ENCODE measurements around the gene SOX11.

DNA sequence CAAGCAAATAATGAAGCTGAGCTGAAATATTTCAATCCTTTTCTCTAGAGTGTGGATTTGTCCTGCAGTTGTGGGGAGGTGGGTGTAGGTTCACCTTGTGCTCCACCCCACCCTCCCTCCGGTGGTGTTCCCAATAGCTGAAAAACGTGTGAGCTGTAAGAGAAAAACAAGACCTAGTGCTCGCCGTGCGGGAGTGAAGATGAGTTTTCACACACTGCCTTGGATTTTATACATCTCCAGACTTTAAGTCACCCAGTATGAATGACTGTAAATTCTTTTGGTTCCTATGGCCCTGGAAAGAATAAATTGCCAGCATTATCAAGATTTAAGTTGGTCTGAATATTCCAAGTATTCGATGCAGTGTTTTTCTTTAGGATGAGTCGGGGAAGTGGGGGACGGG, 1.9 kb upstream of the SOX11 start:
- TF ChIP-seq, protein P1, sequence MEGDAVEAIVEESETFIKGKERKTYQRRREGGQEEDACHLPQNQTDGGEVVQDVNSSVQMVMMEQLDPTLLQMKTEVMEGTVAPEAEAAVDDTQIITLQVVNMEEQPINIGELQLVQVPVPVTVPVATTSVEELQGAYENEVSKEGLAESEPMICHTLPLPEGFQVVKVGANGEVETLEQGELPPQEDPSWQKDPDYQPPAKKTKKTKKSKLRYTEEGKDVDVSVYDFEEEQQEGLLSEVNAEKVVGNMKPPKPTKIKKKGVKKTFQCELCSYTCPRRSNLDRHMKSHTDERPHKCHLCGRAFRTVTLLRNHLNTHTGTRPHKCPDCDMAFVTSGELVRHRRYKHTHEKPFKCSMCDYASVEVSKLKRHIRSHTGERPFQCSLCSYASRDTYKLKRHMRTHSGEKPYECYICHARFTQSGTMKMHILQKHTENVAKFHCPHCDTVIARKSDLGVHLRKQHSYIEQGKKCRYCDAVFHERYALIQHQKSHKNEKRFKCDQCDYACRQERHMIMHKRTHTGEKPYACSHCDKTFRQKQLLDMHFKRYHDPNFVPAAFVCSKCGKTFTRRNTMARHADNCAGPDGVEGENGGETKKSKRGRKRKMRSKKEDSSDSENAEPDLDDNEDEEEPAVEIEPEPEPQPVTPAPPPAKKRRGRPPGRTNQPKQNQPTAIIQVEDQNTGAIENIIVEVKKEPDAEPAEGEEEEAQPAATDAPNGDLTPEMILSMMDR (IDR thresholded peaks at IDR 0.05; ENCODE audit: insufficient read depth, low read length), result no peak
- no peak for TF ChIP-seq GABPA (IDR thresholded peaks at IDR 0.05; ENCODE audit: low read depth)
- TF ChIP-seq, protein P2, sequence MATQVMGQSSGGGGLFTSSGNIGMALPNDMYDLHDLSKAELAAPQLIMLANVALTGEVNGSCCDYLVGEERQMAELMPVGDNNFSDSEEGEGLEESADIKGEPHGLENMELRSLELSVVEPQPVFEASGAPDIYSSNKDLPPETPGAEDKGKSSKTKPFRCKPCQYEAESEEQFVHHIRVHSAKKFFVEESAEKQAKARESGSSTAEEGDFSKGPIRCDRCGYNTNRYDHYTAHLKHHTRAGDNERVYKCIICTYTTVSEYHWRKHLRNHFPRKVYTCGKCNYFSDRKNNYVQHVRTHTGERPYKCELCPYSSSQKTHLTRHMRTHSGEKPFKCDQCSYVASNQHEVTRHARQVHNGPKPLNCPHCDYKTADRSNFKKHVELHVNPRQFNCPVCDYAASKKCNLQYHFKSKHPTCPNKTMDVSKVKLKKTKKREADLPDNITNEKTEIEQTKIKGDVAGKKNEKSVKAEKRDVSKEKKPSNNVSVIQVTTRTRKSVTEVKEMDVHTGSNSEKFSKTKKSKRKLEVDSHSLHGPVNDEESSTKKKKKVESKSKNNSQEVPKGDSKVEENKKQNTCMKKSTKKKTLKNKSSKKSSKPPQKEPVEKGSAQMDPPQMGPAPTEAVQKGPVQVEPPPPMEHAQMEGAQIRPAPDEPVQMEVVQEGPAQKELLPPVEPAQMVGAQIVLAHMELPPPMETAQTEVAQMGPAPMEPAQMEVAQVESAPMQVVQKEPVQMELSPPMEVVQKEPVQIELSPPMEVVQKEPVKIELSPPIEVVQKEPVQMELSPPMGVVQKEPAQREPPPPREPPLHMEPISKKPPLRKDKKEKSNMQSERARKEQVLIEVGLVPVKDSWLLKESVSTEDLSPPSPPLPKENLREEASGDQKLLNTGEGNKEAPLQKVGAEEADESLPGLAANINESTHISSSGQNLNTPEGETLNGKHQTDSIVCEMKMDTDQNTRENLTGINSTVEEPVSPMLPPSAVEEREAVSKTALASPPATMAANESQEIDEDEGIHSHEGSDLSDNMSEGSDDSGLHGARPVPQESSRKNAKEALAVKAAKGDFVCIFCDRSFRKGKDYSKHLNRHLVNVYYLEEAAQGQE (IDR thresholded peaks at IDR 0.05; ENCODE audit: insufficient replicate concordance, low read depth), result no peak
- no peak for TF ChIP-seq POLR2AphosphoS5 (IDR thresholded peaks at IDR 0.05; ENCODE audit: low read depth)
- no peak for TF ChIP-seq SPI1 (IDR thresholded peaks at IDR 0.05; ENCODE audit: borderline replicate concordance, low read depth)

All from HL-60 (cell line).